WTC11 (cell line): ENCODE results near the gene IFRD1. TPM values are rescaled to one million over a fixed set of nuclear protein-coding genes. Genes with fewer than 3 reads are reported as not detected.

Experiments
- ATAC-seq: fragments of 200-7000 bp; cut with Tn5 transposase; 2 replicates; pipeline ENCODE4 v1.10.0; 2021; ENCODE audit warnings: mild to moderate bottlenecking, moderate library complexity
- CTCF ChIA-PET: fragments of 300-600 bp; sonication (Branson Sonifier 250); formaldehyde crosslinking; loops from one replicate; lab custom pipeline; 2021; ENCODE audit warnings: antibody characterized with exemption; lab: Charles Lee
- POLR2A ChIA-PET: fragments of 350-600 bp; sonication (Branson Sonifier 250); formaldehyde crosslinking; loops from one replicate; lab custom pipeline; 2021; ENCODE audit warnings: antibody characterized with exemption; lab: Charles Lee
- DNase-seq: peaks from one replicate; pipeline ENCODE4 v3.0.0; 2021; ENCODE audit warnings: low spot score
- H3K27ac Mint-ChIP-seq: 2 replicates; pipeline ENCODE4 v1.8.0; 2021; ENCODE audit warnings: mixed read lengths
- H3K27me3 Mint-ChIP-seq: 2 replicates; pipeline ENCODE4 v1.8.0; 2021; ENCODE audit warnings: low read depth, mild to moderate bottlenecking, moderate library complexity, mixed read lengths
- H3K36me3 Mint-ChIP-seq: 2 replicates; pipeline ENCODE4 v1.8.0; 2021; ENCODE audit warnings: mixed read lengths
- H3K4me1 Mint-ChIP-seq: 2 replicates; pipeline ENCODE4 v1.8.0; 2022; ENCODE audit warnings: mixed read lengths
- H3K4me3 Mint-ChIP-seq: 2 replicates; pipeline ENCODE4 v1.8.0; 2021; ENCODE audit warnings: mild to moderate bottlenecking, moderate library complexity, mixed read lengths
- H3K9me3 Mint-ChIP-seq: 2 replicates; pipeline ENCODE4 v1.8.0; 2021; ENCODE audit warnings: mixed read lengths
- CREB1 ChIP-seq: sonication (generic); formaldehyde crosslinking; IDR thresholded peaks from 2 replicates; pipeline ENCODE4 v1.8.0; 2023; ENCODE audit warnings: mild to moderate bottlenecking, missing genetic modification reagents
- CREM ChIP-seq: sonication (generic); formaldehyde crosslinking; IDR thresholded peaks from 2 replicates; pipeline ENCODE4 v1.8.1; 2022; ENCODE audit warnings: mild to moderate bottlenecking, missing genetic modification reagents, moderate library complexity
- FOXJ3 ChIP-seq: sonication (generic); formaldehyde crosslinking; IDR thresholded peaks from 2 replicates; pipeline ENCODE4 v1.9.0; 2021; ENCODE audit warnings: missing genetic modification reagents, mild to moderate bottlenecking, borderline replicate concordance
- IRF2 ChIP-seq: sonication (generic); formaldehyde crosslinking; IDR thresholded peaks from 2 replicates; pipeline ENCODE4 v1.8.0; 2022; ENCODE audit warnings: low read depth, missing genetic modification reagents, borderline replicate concordance
- KAT7 ChIP-seq: sonication (generic); formaldehyde crosslinking; IDR thresholded peaks from 2 replicates; pipeline ENCODE4 v1.8.1; 2023; ENCODE audit warnings: missing genetic modification reagents, mild to moderate bottlenecking, borderline replicate concordance
- MAX ChIP-seq: sonication (generic); formaldehyde crosslinking; IDR thresholded peaks from 2 replicates; pipeline ENCODE4 v1.8.0; 2022; ENCODE audit warnings: mild to moderate bottlenecking, missing genetic modification reagents
- OVOL2 ChIP-seq: fragments of 250-450 bp; sonication (Bioruptor Pico); IDR thresholded peaks from 2 replicates; pipeline ENCODE4 v1.9.0; 2021; ENCODE audit warnings: mild to moderate bottlenecking, borderline replicate concordance
- RORB ChIP-seq: fragments of 250-450 bp; sonication (Bioruptor Pico); IDR thresholded peaks from 2 replicates; pipeline ENCODE4 v1.9.0; 2021; ENCODE audit warnings: mild to moderate bottlenecking
- SMAD3 ChIP-seq: sonication (generic); formaldehyde crosslinking; IDR thresholded peaks from 2 replicates; pipeline ENCODE4 v1.8.0; 2022; ENCODE audit warnings: missing genetic modification reagents, mild to moderate bottlenecking, borderline replicate concordance
- ZBTB43 ChIP-seq: sonication (generic); formaldehyde crosslinking; IDR thresholded peaks from 2 replicates; pipeline ENCODE4 v1.8.1; 2023; ENCODE audit warnings: mild to moderate bottlenecking, missing genetic modification reagents
- ZNF263 ChIP-seq: sonication (generic); formaldehyde crosslinking; IDR thresholded peaks from 2 replicates; pipeline ENCODE4 v1.8.1; 2022; ENCODE audit warnings: low read depth, mild to moderate bottlenecking, moderate library complexity, missing genetic modification reagents
- ZNF281 ChIP-seq: sonication (generic); formaldehyde crosslinking; IDR thresholded peaks from 2 replicates; pipeline ENCODE4 v1.8.0; 2023; ENCODE audit warnings: mild to moderate bottlenecking, missing genetic modification reagents
- total RNA-seq: library from RNA; stranded (reverse); gene quantifications from 3 replicates; pipeline ENCODE4 v1.2.3, GENCODE V29; 2021
- TF ChIP-seq, protein P1 (sequence below): fragments of 250-450 bp; sonication (Bioruptor Pico); IDR thresholded peaks from 2 replicates; pipeline ENCODE4 v1.9.0; 2021; ENCODE audit warnings: mild to moderate bottlenecking, borderline replicate concordance
- TF ChIP-seq, protein P2 (sequence below): sonication (generic); formaldehyde crosslinking; IDR thresholded peaks from 2 replicates; pipeline ENCODE4 v1.8.0; 2023; ENCODE audit warnings: missing genetic modification reagents
- TF ChIP-seq, protein P3 (sequence below): sonication (generic); formaldehyde crosslinking; IDR thresholded peaks from 2 replicates; pipeline ENCODE4 v1.8.1; 2023; ENCODE audit warnings: mild to moderate bottlenecking, missing genetic modification reagents, moderate library complexity

Gene IFRD1
- total RNA-seq, 1 experiment from 2014 or later: 31.2 TPM

DNA sequence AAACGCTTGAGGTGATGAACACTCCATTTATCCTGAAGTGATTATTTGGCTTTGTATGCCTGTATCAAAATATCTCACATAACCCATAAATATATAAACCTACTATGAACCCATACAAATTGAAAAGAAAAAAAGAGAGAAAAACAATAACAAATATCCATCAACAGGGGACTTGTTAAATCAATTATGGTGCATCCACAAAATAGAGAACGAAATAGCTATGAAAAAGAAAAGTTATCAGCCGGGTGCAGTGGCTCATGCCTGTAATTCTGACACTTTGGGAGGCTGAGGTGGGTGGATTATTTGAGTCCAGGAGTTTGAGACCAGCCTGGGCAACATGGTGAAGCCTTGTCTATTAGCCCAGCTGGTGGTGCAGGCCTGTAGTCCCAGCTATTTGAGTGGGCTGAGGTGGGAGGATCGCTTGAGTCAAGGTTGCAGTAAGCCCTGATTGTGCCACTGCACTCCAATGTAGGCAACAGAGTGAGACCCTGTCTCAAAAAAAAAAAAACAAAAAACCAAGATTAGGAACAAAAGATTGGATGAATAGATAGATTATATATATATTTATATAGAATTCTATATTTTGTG, 30.6 kb upstream of the IFRD1 start:
- ChIA-PET CTCF (interaction anchor here (0.9 kb wide), 1 partner anchor 663 kb away, joined by 3 read pairs; no protein-coding TSS in a partner anchor), POLR2A (no interaction called here)
- H3K9me3 Mint-ChIP-seq: peaks cover 23% of the 10 kb centered on the region
- peaks cover 50% of the 10 kb centered on the region for H3K4me1 Mint-ChIP-seq
- no peak overlapping the region for H3K4me3 Mint-ChIP-seq
- no peak overlapping the region; the same call in 1 of the 2 replicates for H3K27ac Mint-ChIP-seq
- no peaks in the 10 kb centered on the region; the same call in 1 of the 2 replicates for H3K36me3 Mint-ChIP-seq
- no peak for DNase-seq
- H3K27me3 Mint-ChIP-seq: no peaks in the 10 kb centered on the region
- ATAC-seq: no peak
- no peak for TF ChIP-seq ZNF263
- TF ChIP-seq OVOL2 (CRISPR knock-in tag): no peak
- TF ChIP-seq CREB1 (CRISPR knock-in tag): no peak
- TF ChIP-seq, protein P1, sequence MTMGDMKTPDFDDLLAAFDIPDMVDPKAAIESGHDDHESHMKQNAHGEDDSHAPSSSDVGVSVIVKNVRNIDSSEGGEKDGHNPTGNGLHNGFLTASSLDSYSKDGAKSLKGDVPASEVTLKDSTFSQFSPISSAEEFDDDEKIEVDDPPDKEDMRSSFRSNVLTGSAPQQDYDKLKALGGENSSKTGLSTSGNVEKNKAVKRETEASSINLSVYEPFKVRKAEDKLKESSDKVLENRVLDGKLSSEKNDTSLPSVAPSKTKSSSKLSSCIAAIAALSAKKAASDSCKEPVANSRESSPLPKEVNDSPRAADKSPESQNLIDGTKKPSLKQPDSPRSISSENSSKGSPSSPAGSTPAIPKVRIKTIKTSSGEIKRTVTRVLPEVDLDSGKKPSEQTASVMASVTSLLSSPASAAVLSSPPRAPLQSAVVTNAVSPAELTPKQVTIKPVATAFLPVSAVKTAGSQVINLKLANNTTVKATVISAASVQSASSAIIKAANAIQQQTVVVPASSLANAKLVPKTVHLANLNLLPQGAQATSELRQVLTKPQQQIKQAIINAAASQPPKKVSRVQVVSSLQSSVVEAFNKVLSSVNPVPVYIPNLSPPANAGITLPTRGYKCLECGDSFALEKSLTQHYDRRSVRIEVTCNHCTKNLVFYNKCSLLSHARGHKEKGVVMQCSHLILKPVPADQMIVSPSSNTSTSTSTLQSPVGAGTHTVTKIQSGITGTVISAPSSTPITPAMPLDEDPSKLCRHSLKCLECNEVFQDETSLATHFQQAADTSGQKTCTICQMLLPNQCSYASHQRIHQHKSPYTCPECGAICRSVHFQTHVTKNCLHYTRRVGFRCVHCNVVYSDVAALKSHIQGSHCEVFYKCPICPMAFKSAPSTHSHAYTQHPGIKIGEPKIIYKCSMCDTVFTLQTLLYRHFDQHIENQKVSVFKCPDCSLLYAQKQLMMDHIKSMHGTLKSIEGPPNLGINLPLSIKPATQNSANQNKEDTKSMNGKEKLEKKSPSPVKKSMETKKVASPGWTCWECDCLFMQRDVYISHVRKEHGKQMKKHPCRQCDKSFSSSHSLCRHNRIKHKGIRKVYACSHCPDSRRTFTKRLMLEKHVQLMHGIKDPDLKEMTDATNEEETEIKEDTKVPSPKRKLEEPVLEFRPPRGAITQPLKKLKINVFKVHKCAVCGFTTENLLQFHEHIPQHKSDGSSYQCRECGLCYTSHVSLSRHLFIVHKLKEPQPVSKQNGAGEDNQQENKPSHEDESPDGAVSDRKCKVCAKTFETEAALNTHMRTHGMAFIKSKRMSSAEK: no peak
- TF ChIP-seq KAT7 (CRISPR knock-in tag): no peak
- TF ChIP-seq MAX (CRISPR knock-in tag): no peak
- no peak for TF ChIP-seq ZBTB43
- TF ChIP-seq IRF2 (CRISPR knock-in tag): no peak
- no peak for TF ChIP-seq RORB (CRISPR knock-in tag)
- no peak for TF ChIP-seq ZNF281 (CRISPR knock-in tag)
- TF ChIP-seq, protein P2, sequence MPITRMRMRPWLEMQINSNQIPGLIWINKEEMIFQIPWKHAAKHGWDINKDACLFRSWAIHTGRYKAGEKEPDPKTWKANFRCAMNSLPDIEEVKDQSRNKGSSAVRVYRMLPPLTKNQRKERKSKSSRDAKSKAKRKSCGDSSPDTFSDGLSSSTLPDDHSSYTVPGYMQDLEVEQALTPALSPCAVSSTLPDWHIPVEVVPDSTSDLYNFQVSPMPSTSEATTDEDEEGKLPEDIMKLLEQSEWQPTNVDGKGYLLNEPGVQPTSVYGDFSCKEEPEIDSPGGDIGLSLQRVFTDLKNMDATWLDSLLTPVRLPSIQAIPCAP (CRISPR knock-in tag): no peak
- TF ChIP-seq, protein P3, sequence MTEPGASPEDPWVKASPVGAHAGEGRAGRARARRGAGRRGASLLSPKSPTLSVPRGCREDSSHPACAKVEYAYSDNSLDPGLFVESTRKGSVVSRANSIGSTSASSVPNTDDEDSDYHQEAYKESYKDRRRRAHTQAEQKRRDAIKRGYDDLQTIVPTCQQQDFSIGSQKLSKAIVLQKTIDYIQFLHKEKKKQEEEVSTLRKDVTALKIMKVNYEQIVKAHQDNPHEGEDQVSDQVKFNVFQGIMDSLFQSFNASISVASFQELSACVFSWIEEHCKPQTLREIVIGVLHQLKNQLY (CRISPR knock-in tag): no peak
- TF ChIP-seq FOXJ3: no peak
- TF ChIP-seq CREM (CRISPR knock-in tag): no peak
- TF ChIP-seq SMAD3: no peak
